Breast epithelium (tissue), 3 donors: ENCODE measurements around the gene UFC1.

ENCODE experiments used
- POLR2AphosphoS5 ChIP-seq, 3 donors: sonication (generic); formaldehyde crosslinking; IDR thresholded peaks; one replicate each; pipeline ENCODE4 v1.6.1; 2017; ENCODE audit warnings: antibody characterized with exemption in 3 of 3
- TF ChIP-seq, protein P1 (sequence below), 3 donors: fragments of 450-650 bp; IDR thresholded peaks; one replicate each; pipeline ENCODE4 v1.5.1; 2016 to 2017; ENCODE audit warnings: antibody characterized with exemption in 3 of 3, mild to moderate bottlenecking in 3 of 3, moderate library complexity in 3 of 3

DNA sequence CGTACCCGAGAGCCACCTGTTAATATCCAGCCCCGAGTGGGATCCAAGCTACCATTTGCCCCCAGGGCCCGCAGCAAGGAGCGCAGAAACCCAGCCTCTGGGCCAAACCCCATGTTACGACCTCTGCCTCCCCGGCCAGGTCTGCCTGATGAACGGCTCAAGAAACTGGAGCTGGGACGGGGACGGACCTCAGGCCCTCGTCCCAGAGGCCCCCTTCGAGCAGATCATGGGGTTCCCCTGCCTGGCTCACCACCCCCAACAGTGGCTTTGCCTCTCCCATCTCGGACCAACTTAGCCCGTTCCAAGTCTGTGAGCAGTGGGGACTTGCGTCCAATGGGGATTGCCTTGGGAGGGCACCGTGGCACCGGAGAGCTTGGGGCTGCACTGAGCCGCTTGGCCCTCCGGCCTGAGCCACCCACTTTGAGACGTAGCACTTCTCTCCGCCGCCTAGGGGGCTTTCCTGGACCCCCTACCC, 6.9 kb downstream of the UFC1 start:
- TF ChIP-seq, protein P1, sequence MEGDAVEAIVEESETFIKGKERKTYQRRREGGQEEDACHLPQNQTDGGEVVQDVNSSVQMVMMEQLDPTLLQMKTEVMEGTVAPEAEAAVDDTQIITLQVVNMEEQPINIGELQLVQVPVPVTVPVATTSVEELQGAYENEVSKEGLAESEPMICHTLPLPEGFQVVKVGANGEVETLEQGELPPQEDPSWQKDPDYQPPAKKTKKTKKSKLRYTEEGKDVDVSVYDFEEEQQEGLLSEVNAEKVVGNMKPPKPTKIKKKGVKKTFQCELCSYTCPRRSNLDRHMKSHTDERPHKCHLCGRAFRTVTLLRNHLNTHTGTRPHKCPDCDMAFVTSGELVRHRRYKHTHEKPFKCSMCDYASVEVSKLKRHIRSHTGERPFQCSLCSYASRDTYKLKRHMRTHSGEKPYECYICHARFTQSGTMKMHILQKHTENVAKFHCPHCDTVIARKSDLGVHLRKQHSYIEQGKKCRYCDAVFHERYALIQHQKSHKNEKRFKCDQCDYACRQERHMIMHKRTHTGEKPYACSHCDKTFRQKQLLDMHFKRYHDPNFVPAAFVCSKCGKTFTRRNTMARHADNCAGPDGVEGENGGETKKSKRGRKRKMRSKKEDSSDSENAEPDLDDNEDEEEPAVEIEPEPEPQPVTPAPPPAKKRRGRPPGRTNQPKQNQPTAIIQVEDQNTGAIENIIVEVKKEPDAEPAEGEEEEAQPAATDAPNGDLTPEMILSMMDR (IDR thresholded peaks at IDR 0.05), result no peak
- TF ChIP-seq POLR2AphosphoS5 (IDR thresholded peaks at IDR 0.05), result no peak
